T follicular helper cell (primary cell): Measurements from ENCODE around the gene AHNAK.
"Not testable (repeated sequence)": the region's sequence is repeated elsewhere in the genome, so short reads cannot be mapped to it uniquely, and the experiment has no call there.

Source experiments
- DNase-seq: peaks from one replicate; pipeline ENCODE4 v3.0.0-alpha.2; 2020; ENCODE audit warnings: low read depth
- total RNA-seq, 2 experiments: gene quantifications; one replicate each; lab custom pipeline; 2026; lab: John Stamatoyannopoulos, UW

AHNAK gene
- 387 to 4,545 reads per million in 2 experiments for total RNA-seq

DNA sequence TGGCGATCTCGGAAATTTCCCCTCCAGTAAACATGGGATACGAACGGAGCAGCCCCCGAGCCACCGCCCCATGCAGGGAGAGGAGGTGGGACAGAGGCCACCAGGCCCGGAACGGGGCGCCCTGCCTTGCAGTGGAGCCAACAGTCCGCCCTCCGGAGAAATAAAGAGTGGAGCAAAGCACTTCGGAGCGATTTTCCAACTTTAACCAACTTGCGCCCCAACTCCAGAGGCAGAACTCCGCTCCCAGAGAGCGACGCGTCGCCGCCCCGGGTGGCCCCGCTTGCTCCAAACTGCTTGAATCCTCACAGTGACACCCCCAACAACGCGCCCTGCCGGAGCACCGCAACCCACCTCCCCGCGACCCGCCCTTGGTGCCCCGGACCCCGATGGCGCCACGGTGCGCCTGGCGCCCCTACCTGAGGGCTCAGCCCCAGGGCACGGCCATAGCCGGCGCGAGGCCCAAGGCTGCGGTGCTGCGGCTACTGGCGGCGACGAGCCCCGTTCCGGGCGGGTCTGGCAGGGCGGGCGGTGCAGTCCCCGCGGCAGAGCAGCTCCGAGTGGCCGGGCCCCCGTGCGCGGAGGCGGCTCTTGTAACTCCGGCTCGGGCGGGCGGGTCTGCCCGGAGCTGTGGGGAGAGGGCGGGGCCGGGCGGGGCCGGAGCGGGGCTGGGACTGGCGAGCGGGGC is at the start of gene AHNAK:
TSS of gene AHNAK (minus strand) at position 563 of the 685 bp plus-strand sequence. CDS start 10,708 bp downstream, outside the sequence.
- DNase-seq, result peak; percentile 55

DNA sequence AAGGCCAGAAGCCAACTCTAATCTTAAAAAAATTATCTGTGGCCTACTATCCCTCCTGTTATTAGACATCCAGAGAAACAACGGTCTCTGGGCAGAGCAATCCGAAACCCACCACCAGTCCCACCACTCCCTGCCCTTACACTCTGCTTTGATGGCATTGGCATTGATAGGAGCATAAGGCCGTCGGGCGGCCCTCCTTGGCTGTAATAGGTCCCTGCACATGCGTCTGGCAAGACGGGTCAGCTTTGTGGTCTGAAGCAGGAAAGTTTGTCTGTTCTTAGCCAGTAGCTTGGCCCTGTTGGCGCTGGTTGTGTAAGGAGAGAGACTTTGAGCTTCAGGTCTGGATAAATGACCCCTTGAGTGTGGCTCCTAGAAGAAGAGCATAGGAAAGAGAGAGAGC is 48.5 kb upstream of the AHNAK start:
- DNase-seq, result no peak

GRCh38 chr11:62593434-62594044 is 46.9 kb upstream of the AHNAK start:
- peak; percentile 71 for DNase-seq

DNA sequence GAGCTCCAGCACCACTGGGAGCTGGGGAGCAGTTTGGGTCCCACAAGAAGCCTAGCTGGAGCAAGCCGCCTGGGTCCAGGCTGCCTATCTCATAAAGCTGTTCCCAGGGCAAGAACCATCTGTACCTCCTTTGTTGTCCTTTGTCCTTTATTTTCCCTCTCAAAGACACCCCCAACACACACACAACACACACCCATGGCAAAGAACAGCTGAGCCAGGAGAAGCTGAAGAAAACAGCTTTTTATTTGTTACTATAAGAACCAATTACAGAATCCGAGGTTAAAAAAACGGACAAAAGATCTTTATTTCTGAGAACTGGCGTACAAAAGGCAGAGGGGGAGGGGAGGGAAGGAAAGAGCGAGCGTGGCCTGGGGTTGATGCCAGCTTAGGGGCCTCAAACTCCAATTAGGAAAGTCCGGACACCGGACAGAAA is 46.4 kb upstream of the AHNAK start:
- no peak for DNase-seq

- DNase-seq, result no peak
Observed at GRCh38 chr11:62592146-62592815, 45.7 kb upstream of the AHNAK start.

- peak; percentile 95 for DNase-seq
Observed at GRCh38 chr11:62591448-62592145, 45.0 kb upstream of the AHNAK start, which contains the start of gene TUT1. TUT1 (minus strand) TSS chr11:62591523; CDS start chr11:62591485, 38 bp downstream.

GRCh38 chr11:62588966-62589637 is 42.5 kb upstream of the AHNAK start:
- no peak for DNase-seq

DNA sequence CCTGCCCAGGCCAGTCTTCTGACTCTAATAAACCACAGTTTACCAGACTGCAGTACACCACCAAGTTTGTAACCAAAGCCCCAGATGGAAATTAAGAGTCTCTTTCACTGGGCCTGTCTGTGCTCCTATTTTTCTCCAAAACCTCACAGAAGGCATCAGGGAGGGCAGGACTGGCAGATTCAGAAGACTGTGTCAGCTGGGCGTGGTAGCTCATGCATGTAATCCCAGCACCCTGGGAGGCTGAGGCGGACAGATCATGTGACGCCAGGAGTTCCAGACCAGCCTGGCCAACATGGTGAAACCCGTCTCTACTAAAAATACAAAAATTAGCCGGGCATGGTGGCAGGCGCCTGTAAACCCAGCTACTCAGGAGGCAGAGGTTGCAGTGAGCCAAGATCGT is 38.8 kb upstream of the AHNAK start:
- not testable (repeated sequence) for DNase-seq

DNA sequence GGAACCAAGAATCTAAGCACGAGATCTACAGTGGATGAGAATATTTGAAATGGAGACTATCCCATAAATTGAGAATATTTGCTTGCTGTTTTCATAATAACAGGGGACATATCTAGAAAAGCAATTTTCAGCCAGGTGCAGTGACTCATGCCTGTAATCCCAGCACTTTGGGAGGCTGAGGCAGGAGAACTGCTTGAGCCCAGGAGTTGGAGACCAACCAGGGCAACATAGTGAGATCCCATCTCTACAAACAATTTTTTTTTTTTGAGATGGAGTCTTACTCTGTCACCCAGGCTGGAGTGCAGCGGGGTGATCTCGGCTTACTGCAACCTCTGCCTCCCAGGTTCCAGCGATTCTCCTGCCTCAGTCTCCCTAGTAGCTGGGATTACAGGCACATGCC is 35.1 kb upstream of the AHNAK start:
- DNase-seq, result not testable (repeated sequence)

DNA sequence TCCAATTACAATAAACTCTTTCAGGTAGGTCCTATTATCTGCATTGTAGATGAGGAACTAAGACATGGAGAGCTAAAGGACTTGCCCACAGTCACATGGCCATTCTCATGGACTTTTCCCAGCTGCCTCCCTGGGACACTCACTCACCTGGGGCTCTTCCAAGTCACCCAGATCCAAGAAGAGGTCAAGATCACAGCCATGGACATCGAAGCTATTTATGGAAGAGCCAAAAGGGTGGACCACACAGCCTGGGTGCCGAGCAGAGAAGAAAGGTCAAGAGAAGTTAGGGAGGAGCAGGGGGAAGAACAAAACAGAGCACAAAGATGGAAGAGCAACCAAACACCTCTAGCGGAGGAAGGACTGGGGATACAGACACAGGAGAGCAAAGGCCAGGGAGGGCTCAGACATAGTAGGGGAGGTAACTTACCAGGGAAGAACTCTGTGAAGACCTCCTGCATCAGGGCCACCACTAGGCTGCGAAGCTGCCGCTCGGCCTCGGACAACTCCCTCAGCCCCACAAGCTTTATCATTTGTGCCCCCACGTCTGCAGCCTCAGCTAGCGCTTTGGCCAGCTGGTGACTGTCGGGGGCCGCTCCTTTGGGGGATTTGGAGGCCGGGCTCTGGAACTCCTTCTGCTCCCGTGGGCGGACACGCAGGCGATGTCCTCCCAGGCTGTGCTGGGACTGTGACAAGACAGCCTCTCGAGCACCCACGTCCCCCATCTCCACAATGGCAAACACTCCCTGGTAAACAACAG is 34.5 kb upstream of the AHNAK start:
- no peak for DNase-seq

GRCh38 chr11:62579252-62579651 is 32.6 kb upstream of the AHNAK start:
- DNase-seq, result no peak

- no peak for DNase-seq
Observed at GRCh38 chr11:62578541-62578940, 31.9 kb upstream of the AHNAK start.

DNA sequence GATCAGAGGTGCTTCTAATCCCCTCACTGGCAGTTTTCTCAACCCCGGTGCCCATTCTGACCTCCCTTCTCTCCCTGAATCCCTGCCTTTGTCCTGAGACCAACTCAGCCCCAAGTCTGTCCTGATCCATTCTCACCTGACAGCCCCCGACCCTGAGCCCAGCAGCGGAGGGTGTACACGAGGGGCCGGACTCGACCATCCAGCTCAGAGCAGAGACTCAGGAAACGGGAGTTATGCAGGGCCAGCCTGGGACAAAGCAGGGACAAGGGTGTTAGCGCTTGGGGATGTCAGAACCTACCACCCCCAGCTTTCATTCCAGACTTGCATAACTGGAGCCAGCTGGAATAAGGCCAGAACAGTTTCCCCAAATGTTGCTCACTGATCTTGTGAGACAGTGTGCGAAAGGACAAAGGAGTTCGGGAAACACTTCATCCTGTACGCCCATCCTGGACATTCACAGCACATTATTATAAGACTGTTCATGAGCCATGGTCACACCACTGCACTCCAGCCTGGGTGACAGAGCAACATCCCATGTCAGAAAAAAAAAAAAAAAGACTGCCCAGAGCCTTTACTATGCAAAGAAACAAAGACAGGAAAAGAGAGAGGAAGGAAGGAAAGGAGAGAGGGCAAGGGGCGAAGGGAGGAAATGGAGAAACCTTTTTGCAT is 30.6 kb upstream of the AHNAK start:
- no peak for DNase-seq

GRCh38 chr11:62575837-62576236 is 29.2 kb upstream of the AHNAK start:
- no peak for DNase-seq

- DNase-seq, result no peak
Observed at GRCh38 chr11:62575156-62575555, 28.6 kb upstream of the AHNAK start.

GRCh38 chr11:62574363-62575071 is 27.9 kb upstream of the AHNAK start:
- DNase-seq, result no peak

DNA sequence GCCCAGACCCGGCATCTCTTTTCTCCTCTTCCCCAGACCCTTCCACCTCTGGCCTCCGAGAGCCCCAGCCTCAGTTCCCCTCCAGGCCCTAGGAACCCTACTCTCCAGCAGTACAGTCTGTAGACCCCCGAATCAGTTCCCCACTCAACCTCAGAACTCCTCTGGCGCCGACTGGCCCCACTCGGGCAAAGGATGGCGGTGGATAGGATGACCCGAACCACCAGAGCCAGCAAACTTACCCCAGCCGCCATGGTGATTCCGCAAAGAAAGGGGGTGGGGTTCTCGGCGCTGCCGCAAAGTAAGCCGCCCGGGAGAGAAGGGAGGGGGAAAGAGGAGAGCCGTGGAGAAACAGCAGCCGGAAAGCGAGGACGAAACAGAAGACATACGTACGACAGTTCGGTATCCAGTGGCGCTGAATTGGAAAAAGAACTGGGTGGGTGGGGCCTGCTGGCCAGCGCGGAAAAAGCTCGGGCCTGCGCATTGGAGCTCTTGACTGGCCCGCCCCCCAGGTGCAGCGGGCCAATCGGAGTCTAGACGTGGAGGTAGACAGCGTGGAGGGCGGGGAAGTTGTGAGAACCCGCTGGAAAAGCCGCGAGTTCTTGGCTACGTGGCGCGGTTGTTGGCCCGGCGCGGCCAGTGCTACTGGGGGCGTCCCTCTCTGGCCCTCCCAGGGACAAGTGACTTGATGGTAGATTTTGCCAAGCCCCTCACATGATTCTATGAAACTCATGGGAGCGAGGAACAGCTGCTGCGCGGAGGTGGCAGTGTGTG is 27.2 kb upstream of the AHNAK start, which contains the start of gene EEF1G:
TSS of gene EEF1G (minus strand) at position 300 of the 771 bp plus-strand sequence. CDS start at position 251, 49 bp downstream.
- peak; percentile 98 for DNase-seq

DNA sequence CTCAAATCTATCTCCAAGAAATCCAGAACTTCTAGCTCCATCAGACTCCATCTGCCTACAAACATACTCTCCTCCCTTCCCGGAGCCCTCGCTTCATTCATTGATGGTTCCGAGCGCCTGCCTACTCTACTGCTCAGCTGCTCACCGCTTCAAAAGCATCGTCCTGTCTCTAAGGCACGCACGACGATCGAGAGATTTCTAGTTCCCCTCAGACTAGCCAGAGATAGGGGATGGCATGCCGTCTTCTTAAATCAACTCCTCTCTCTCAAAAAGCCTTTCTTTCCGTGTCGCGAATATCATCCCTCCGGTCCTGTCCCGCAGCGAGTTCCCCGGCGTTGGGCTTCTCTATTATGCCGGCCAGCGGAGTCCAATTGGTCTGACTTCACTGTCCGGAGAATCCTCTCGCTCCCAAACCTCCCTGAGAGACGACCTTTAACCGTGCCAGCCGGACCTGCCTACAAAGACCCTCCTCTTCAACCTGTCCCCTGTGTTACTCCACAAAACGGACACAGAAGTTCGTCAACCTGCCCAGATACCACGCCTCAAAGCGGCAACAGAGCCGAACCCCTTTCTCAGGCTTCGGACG is 26.5 kb upstream of the AHNAK start:
- no peak for DNase-seq
